ENCODE measurements around the gene GYPC.

Gene GYPC

GRCh38 chr2:126736133-126736874 is 80.3 kb downstream of the GYPC start:
- no peak for DNase-seq

- DNase-seq, result no peak
Observed at GRCh38 chr2:126739141-126739540, 83.2 kb downstream of the GYPC start.

DNA sequence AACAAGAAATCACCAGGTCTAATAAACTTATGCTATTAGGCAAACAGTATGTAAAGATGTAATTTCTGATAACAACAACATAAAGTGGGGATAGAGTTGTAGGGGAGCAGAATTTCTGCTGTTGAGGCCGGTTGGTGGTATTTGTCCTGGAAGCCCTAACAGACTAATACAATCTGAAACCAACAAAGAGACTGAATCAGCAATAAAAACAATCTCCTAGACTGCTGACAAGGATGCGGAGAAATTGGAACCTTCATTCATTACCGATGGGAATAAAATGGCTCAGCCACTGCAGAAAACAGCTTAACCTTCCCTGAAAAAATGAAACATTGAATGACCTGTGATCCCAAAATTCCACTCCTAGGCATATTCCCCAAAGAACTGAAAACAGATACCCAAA is 88.7 kb downstream of the GYPC start:
- DNase-seq, result no peak
